COLO668 (cell line): ENCODE measurements around the gene CBL.
A peak's percentile ranks its signal among the peaks of the same experiment; 100 is the strongest.

Experiments used
- DNase-seq: peaks from one replicate; lab custom pipeline; 2025; ENCODE audit not compliant: unreplicated experiment; lab: John Stamatoyannopoulos, UW

CBL gene

DNA sequence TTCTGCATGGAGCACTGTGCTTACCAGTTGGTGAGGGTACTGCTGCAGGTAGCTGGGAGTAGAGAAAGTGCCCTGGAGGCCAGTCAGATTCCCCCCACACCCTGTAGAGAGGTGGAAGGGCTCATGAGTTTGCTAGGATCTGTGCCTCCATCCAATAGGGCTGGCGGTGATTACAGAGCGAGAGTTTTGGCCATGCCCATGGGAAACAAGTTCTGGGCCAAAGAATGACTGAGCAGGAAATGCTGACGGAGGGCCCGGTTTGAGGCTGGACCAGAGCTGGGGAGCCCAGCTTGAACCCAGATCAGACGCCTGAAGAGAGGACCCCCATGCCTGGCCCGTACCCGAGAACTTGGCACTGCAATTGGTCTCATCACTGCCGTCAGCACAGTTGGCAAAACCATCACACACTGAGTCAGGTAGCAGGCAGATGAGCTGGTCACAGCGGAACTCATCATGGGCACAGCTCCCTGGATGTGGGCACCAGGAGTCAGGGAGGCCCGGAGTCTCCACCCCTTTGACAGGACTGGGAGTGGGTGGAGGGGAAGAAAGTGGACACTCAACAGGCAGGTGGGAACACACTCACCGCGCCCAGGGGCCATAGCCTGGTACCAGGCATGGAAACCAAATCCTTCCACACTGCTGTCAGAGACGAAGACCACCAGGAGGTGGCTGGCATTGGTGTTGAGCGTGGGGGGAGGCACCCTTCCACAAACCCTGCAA is 138.3 kb downstream of the CBL start:
- no peak for DNase-seq

DNA sequence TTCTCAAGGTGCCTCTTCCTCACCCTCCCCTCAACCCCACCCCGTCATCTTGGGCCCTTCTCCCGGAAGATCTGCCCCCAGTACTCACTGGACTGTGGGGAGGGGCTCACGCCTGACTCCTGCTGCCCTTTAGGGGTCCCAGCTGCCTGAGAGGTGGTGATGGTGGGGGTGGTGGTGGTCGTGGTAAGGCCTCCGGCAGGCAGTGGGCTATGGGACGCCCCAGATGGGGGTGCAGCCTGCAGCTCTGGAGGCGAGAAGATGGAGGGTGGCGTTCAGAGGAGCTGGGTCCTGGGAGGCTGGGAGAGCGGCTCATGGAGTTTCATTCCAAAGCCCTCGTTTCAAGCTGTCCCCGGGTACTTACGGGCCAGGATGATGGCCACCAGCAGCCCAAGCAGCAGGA is 139.5 kb downstream of the CBL start:
- DNase-seq: no peak

GRCh38 chr11:119346605-119347004 is 140.5 kb downstream of the CBL start, which contains the start of gene MFRP:
Gene MFRP (minus strand): TSS chr11:119346705. CDS start chr11:119346513, 192 bp downstream.
- DNase-seq: no peak

- no peak for DNase-seq
These were observed 141.1 kb downstream of the CBL start for GRCh38 chr11:119347242-119347641.

GRCh38 chr11:119347940-119348605 is 141.9 kb downstream of the CBL start:
- DNase-seq: no peak

DNA sequence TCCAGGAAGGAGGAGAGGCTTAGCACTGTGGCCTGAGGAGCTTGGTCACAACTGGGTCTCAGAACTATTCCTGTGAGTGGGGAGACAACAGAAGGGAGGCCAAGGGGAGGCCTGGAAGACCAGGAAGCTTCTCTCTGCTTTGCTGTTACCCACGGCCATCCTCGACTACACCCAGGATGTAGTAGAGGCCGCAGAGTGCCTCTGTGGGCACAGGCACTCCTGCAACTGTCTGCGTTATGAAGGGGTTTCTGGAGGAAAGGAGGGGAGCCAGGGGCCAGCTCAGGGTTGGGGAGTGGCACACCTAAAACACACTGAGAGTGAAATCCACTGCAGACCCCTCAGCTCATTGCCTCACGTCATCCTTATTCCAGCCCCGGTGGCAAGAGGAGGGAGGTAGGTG is 144.2 kb downstream of the CBL start:
- no peak for DNase-seq

- no peak for DNase-seq
These were observed 145.1 kb downstream of the CBL start for GRCh38 chr11:119351232-119351631.

DNA sequence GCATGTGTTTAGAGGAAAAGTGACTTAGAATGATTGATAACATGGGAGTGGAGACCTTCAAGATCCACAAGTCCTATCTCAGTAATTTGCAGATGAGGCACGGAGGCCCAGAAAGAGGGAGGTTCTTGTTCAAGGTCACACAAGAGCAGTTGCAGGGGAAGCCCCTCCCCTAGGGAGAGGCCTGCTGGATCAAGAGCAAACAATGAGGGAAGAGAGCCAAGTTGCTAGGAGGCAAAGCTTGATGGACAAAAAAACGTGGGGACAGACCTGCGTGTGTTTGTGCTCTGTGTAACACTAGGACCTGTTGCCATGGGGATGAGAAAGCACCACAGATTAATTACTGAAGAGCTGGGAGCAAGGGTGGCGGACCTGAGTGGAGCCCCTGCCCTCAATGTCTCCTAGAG is 146.7 kb downstream of the CBL start:
- peak; percentile 76 for DNase-seq

GRCh38 chr11:119355091-119355843 is 149.1 kb downstream of the CBL start:
- no peak for DNase-seq

- no peak for DNase-seq
These were observed 150.4 kb downstream of the CBL start for GRCh38 chr11:119356349-119357031.

- no peak for DNase-seq
These were observed 150.9 kb downstream of the CBL start for GRCh38 chr11:119357074-119357473.
